GM19468 (cell line): ENCODE data around the gene MUCL3.
"Not testable (repeated sequence)": the region's sequence is repeated elsewhere in the genome, so short reads cannot be mapped to it uniquely, and the experiment has no call there.

Source experiments
- ATAC-seq: cut with Tn5 transposase; IDR thresholded peaks from one replicate; pipeline ENCODE4 v1.9.1; 2021; ENCODE audit warnings: mild to moderate bottlenecking, moderate library complexity, moderate number of reproducible peaks; ENCODE audit not compliant: unreplicated experiment; ENCODE audit errors: extremely low read depth

Gene MUCL3

GRCh38 chr6:30912746-30913520 lies 27.8 kb upstream of the MUCL3 start:
- no peak for ATAC-seq

GRCh38 chr6:30913721-30914075 lies 27.1 kb upstream of the MUCL3 start:
- ATAC-seq = no peak

- ATAC-seq = peak; percentile 51
These were observed 26.5 kb upstream of the MUCL3 start, which contains the start of gene VARS2 for GRCh38 chr6:30914076-30914853. Gene VARS2, plus strand, starts transcription at chr6:30914238. Its CDS starts 599 bp downstream, at chr6:30914837.

- no peak for ATAC-seq
These were observed 25.8 kb upstream of the MUCL3 start for GRCh38 chr6:30914854-30915590.

- ATAC-seq = no peak
These were observed 25.2 kb upstream of the MUCL3 start for GRCh38 chr6:30915591-30915946.

GRCh38 chr6:30917041-30917440 lies 23.7 kb upstream of the MUCL3 start:
- no peak for ATAC-seq

GRCh38 chr6:30917487-30917886 lies 23.3 kb upstream of the MUCL3 start:
- no peak for ATAC-seq

GRCh38 chr6:30918670-30919069 lies 22.1 kb upstream of the MUCL3 start:
- ATAC-seq = no peak

- no peak for ATAC-seq
These were observed 18.3 kb upstream of the MUCL3 start for GRCh38 chr6:30922447-30922852.

- ATAC-seq = not testable (repeated sequence)
These were observed 16.6 kb upstream of the MUCL3 start for GRCh38 chr6:30924040-30924627.

- no peak for ATAC-seq
These were observed 14.1 kb upstream of the MUCL3 start for GRCh38 chr6:30926644-30927043.

GRCh38 chr6:30927080-30927479 lies 13.7 kb upstream of the MUCL3 start:
- ATAC-seq = not testable (repeated sequence)

GRCh38 chr6:30928677-30929076 lies 12.1 kb upstream of the MUCL3 start:
- ATAC-seq = no peak

GRCh38 chr6:30930506-30930905 lies 10.3 kb upstream of the MUCL3 start:
- no peak for ATAC-seq

GRCh38 chr6:30931272-30931671 lies 9.5 kb upstream of the MUCL3 start:
- ATAC-seq = no peak

- no peak for ATAC-seq
These were observed 8.7 kb upstream of the MUCL3 start, which contains the start of gene SFTA2 for GRCh38 chr6:30931969-30932645. Gene SFTA2, minus strand, starts transcription at chr6:30932170. Its CDS starts 74 bp downstream, at chr6:30932096.

- no peak for ATAC-seq
These were observed 8.0 kb upstream of the MUCL3 start for GRCh38 chr6:30932665-30933365.

- no peak for ATAC-seq
These were observed 5.8 kb upstream of the MUCL3 start for GRCh38 chr6:30935018-30935417.

GRCh38 chr6:30937265-30937664 lies 3.5 kb upstream of the MUCL3 start:
- no peak for ATAC-seq
